Nephron (organoid): ENCODE measurements around the gene TCF7.

Experiments used
- H3K27ac Mint-ChIP-seq, 3 experiments: 2 replicates each; pipeline ENCODE4 v1.8.0; 2020; ENCODE audit warnings: mixed read lengths in 3 of 3, mild to moderate bottlenecking in 2 of 3, moderate library complexity in 1 of 3
- H3K27me3 Mint-ChIP-seq: 2 replicates; pipeline ENCODE4 v1.8.0; 2021; ENCODE audit warnings: low read depth, mild to moderate bottlenecking, moderate library complexity, mixed read lengths
- H3K36me3 Mint-ChIP-seq: 2 replicates; pipeline ENCODE4 v1.8.0; 2020; ENCODE audit warnings: low read depth, mixed read lengths
- H3K4me1 Mint-ChIP-seq: 2 replicates; pipeline ENCODE4 v1.8.0; 2020; ENCODE audit warnings: mixed read lengths
- H3K4me3 Mint-ChIP-seq, 3 experiments: 2 replicates each; pipeline ENCODE4 v1.8.0; 2020; ENCODE audit warnings: mild to moderate bottlenecking in 3 of 3, mixed read lengths in 3 of 3, moderate library complexity in 2 of 3
- H3K9me3 Mint-ChIP-seq: 2 replicates; pipeline ENCODE4 v1.8.0; 2020; ENCODE audit warnings: mixed read lengths
- CTCF ChIP-seq, 3 experiments: fragments of 200-600 bp; sonication (generic); IDR thresholded peaks; one replicate each; pipeline ENCODE4 v1.5.0; 2021; ENCODE audit warnings: antibody characterized with exemption in 3 of 3; ENCODE audit not compliant: unreplicated experiment in 3 of 3

The TCF7 gene

DNA sequence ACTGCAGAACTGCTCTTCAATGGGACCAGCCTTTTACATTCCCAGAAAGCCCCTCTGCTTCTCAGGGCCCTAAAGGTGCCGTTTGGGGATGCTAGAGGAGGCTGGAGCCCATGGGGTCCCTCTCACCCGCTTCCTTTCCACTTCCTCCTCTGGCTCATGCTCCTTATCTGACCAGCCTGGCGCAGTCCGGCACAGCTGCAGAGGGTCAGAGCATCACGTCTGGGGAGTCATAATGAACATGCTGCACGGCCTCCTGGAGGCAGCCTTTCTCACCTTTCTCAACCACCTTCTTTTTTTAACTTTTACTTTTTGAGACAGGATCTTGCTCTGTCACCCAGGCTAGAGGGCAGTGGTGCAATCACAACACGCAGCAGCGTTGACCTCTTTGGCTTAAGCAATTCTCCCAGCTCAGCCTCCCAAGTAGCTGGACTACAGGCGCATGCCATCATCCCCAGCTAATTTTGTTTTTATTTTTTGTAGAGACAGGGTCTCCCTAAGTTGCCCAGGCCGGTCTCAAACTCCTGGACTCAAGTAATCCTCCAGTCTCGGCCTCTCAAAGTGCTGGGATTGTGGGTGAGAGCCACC, 15.1 kb upstream of the TCF7 start:
- no peaks in the 10 kb centered on the region for H3K36me3 Mint-ChIP-seq
- H3K27ac Mint-ChIP-seq = no peak overlapping the region
- TF ChIP-seq CTCF (IDR thresholded peaks at IDR 0.05; ENCODE audit: unreplicated experiment in 3 of 3) = no peak
- H3K4me3 Mint-ChIP-seq = no peak overlapping the region
- H3K27me3 Mint-ChIP-seq = peaks cover 3% of the 10 kb centered on the region
- H3K4me1 Mint-ChIP-seq = peaks cover 23% of the 10 kb centered on the region
- H3K9me3 Mint-ChIP-seq = no peaks in the 10 kb centered on the region

DNA sequence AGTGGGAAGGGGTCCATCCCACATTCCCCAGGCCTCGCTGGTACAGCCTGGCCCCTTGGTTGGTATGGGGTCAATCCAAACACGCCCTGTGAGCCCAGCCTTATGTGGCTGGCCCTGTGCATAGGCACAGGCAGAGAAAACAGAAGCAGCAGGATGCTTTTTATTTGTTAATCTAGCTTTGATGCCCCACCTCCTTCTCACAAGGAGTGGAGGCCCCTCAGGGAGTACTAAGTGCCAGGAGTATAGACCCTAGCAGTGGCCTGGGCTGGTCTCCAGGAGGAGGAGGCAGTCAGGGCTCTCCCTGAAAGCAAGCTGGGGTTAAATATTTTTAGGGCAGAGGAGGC, 14.6 kb upstream of the TCF7 start:
- Mint-ChIP-seq H3K27ac (peak overlapping the region; percentile 65 to 92 (median 78)), H3K36me3 (no peaks in the 10 kb centered on the region), H3K9me3 (no peaks in the 10 kb centered on the region), H3K4me3 (no peak overlapping the region), H3K27me3 (peaks cover 3% of the 10 kb centered on the region), H3K4me1 (peaks cover 23% of the 10 kb centered on the region)
- no peak for TF ChIP-seq CTCF (IDR thresholded peaks at IDR 0.05; ENCODE audit: unreplicated experiment in 3 of 3)

DNA sequence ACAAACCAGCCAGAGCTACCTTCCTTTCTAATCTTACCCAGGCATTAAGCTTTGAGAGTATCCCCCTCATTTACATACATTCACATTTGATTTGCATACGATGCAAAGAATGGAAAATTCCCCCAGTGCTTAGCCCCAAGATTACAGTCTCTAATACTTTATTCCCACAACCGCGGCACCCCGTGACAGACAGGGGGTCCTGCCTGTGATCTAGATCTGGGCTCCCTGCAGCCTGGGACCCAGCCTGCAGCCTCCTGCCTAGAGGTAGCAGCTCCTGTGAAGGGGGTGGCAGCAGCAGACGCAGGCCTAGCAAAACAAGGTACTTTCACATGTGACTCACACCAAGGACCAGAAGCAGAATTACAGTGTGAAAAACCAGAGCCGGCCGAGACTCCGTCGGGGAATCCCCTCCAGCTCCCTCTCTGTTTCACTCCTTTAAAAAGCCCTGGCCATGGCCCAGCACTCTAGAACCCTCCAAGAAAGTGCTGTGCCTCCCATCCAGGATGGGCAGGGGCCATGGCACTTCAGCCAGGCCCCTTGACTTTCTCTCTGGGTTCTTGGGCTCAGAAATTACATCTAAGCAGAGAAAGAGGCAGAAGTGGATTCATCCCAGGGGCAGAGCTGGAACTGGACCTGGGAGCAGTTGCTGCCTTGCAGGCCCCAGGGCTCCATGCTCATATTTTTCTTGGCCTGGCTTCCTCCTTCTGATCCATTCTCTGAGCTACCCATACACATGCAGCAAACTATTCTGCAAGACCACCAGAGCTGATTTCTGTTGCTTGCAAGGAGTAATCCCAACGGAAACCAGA, 14.0 kb upstream of the TCF7 start:
- peak overlapping the region in 1 of 3 experiments; percentile 25 for H3K4me3 Mint-ChIP-seq
- no peaks in the 10 kb centered on the region for H3K9me3 Mint-ChIP-seq
- H3K27ac Mint-ChIP-seq = peak overlapping the region; percentile 65 to 92 (median 78)
- peaks cover 8% of the 10 kb centered on the region for H3K27me3 Mint-ChIP-seq
- no peaks in the 10 kb centered on the region for H3K36me3 Mint-ChIP-seq
- no peak for TF ChIP-seq CTCF (IDR thresholded peaks at IDR 0.05; ENCODE audit: unreplicated experiment in 3 of 3)
- H3K4me1 Mint-ChIP-seq = peaks cover 23% of the 10 kb centered on the region

- H3K9me3 Mint-ChIP-seq = no peaks in the 10 kb centered on the region
- peak overlapping the region in 2 of 3 experiments; percentile 23 to 59 for H3K27ac Mint-ChIP-seq
- H3K36me3 Mint-ChIP-seq = no peaks in the 10 kb centered on the region
- TF ChIP-seq CTCF (IDR thresholded peaks at IDR 0.05; ENCODE audit: unreplicated experiment in 3 of 3) = peak; percentile 54 to 61 (median 59)
- H3K4me3 Mint-ChIP-seq = no peak overlapping the region
- H3K4me1 Mint-ChIP-seq = peaks cover 23% of the 10 kb centered on the region
- peaks cover 11% of the 10 kb centered on the region for H3K27me3 Mint-ChIP-seq
Measured at GRCh38 chr5:134101686-134102439, 12.6 kb upstream of the TCF7 start.

DNA sequence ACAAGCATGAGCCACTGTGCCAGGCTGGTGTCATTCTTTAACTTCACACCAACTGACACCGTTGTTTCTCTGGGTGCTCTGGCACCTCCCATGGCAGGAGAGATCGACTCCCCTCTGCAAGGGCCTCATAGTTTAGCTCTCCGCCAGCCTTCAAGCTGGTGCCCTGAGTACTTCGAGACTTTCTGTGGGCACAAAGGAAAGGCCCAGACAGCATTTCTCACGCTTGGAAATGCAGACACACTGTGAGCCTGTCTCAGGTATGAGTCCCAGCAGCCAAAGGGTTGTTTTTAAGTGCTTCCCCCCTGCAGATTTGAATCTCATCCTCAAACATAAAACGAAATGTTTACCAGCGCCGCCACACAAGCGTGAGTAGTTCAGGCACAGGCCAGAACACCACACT, 11.1 kb upstream of the TCF7 start:
- H3K36me3 Mint-ChIP-seq = no peaks in the 10 kb centered on the region
- H3K27me3 Mint-ChIP-seq = peaks cover 19% of the 10 kb centered on the region
- peaks cover 22% of the 10 kb centered on the region for H3K4me1 Mint-ChIP-seq
- H3K9me3 Mint-ChIP-seq = no peaks in the 10 kb centered on the region
- no peak overlapping the region for H3K4me3 Mint-ChIP-seq
- peak overlapping the region in 1 of 3 experiments; percentile 22 for H3K27ac Mint-ChIP-seq
- TF ChIP-seq CTCF (IDR thresholded peaks at IDR 0.05; ENCODE audit: unreplicated experiment in 3 of 3) = no peak
